ENCODE measurements around the gene POLL. TPM values are rescaled to one million over a fixed set of nuclear protein-coding genes. Genes with fewer than 3 reads are reported as not detected.

Gene POLL
- total RNA-seq, 3 donors from 2014 or later (not counting 1 experiment from before 2014, with no cell fraction given), result 22.8 to 31.4 (median 26.1) TPM

GRCh38 chr10:101576211-101576863 lies 11.7 kb downstream of the POLL start:
- Histone ChIP-seq H3K36me3 (ENCODE audit: control insufficient read depth, insufficient read depth, low read length) (peaks cover 15% of the 10 kb centered on the region), H3K4me1 (ENCODE audit: control insufficient read depth, insufficient read depth, low read length) (no peaks in the 10 kb centered on the region), H3K9me3 (ENCODE audit: control insufficient read depth, insufficient read depth, low read length) (no peaks in the 10 kb centered on the region), H3K4me3 (ENCODE audit: low read length) (no peak overlapping the region), H3K27me3 (ENCODE audit: control insufficient read depth, insufficient read depth, low read length) (no peaks in the 10 kb centered on the region), H3K27ac (ENCODE audit: low read length) (no peak overlapping the region)
- peaks cover 0 to 4% of the 10 kb centered on the region in 2 donors for H3K4me1 Mint-ChIP-seq
- 93% methylated on average over 5 of the region's 7 CpGs for WGBS (ENCODE audit: insufficient coverage)
- DNase-seq, result no peak
- TF ChIP-seq, protein P1, sequence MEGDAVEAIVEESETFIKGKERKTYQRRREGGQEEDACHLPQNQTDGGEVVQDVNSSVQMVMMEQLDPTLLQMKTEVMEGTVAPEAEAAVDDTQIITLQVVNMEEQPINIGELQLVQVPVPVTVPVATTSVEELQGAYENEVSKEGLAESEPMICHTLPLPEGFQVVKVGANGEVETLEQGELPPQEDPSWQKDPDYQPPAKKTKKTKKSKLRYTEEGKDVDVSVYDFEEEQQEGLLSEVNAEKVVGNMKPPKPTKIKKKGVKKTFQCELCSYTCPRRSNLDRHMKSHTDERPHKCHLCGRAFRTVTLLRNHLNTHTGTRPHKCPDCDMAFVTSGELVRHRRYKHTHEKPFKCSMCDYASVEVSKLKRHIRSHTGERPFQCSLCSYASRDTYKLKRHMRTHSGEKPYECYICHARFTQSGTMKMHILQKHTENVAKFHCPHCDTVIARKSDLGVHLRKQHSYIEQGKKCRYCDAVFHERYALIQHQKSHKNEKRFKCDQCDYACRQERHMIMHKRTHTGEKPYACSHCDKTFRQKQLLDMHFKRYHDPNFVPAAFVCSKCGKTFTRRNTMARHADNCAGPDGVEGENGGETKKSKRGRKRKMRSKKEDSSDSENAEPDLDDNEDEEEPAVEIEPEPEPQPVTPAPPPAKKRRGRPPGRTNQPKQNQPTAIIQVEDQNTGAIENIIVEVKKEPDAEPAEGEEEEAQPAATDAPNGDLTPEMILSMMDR (IDR thresholded peaks at IDR 0.05), result no peak
- intact Hi-C loops (cut with micrococcal nuclease), result no loop called here
- ATAC-seq, result no peak
- no peaks in the 10 kb centered on the region for H3K9me3 Mint-ChIP-seq
- H3K4me3 Mint-ChIP-seq, result no peak overlapping the region
- no peaks in the 10 kb centered on the region for H3K36me3 Mint-ChIP-seq
- no peaks in the 10 kb centered on the region for H3K27me3 Mint-ChIP-seq (ENCODE audit: low read depth in 2 of 2)
- no peak overlapping the region for H3K27ac Mint-ChIP-seq

DNA sequence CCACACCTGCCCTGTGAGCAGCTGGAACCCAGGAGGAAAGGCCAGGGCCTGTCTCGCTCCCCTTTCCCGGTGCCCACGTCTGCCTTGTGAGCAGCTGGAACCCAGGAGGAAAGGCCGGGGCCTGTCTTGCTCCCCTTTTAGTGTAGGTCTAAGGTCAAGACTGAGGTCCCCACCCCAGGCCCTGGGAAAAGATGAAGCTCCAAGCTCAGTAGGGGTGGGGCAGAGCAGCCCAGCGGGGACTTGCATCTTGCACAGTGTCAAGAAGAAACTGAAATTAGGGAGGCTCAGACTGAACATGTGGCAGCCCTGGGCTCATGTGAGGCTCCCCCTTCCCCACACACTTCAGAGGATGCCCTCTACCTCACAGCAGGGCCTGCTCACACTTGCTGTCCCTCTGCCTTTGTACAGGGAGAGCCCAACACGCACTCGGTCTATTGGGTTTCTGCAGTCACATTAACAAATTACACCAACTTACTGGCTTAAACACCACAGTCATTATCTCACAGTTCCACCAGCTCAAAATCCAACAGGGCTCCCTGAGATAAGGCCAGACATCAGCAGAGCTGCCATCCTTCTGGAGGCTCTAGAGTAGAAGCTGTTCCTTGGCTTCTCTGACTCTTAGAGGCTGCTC lies 12.4 kb downstream of the POLL start:
- Histone ChIP-seq H3K27me3 (ENCODE audit: control insufficient read depth, insufficient read depth, low read length) (no peaks in the 10 kb centered on the region), H3K27ac (ENCODE audit: low read length) (no peak overlapping the region), H3K4me1 (ENCODE audit: control insufficient read depth, insufficient read depth, low read length) (peaks cover 4% of the 10 kb centered on the region), H3K4me3 (ENCODE audit: low read length) (no peak overlapping the region), H3K9me3 (ENCODE audit: control insufficient read depth, insufficient read depth, low read length) (no peaks in the 10 kb centered on the region), H3K36me3 (ENCODE audit: control insufficient read depth, insufficient read depth, low read length) (peaks cover 11% of the 10 kb centered on the region)
- no peak for DNase-seq
- ATAC-seq, result no peak
- no peak overlapping the region for H3K27ac Mint-ChIP-seq
- WGBS (ENCODE audit: insufficient coverage), result 90% methylated on average over 7 of the region's 7 CpGs
- TF ChIP-seq, protein P1 (IDR thresholded peaks at IDR 0.05), result no peak
- H3K27me3 Mint-ChIP-seq (ENCODE audit: low read depth in 2 of 2), result no peaks in the 10 kb centered on the region
- no peaks in the 10 kb centered on the region for H3K9me3 Mint-ChIP-seq
- H3K4me3 Mint-ChIP-seq, result no peak overlapping the region
- no peaks in the 10 kb centered on the region for H3K36me3 Mint-ChIP-seq
- peaks cover 0 to 4% of the 10 kb centered on the region in 2 donors for H3K4me1 Mint-ChIP-seq
- intact Hi-C loops (cut with micrococcal nuclease), result no loop called here

- Histone ChIP-seq H3K36me3 (ENCODE audit: control insufficient read depth, insufficient read depth, low read length) (peaks cover 8% of the 10 kb centered on the region), H3K27me3 (ENCODE audit: control insufficient read depth, insufficient read depth, low read length) (peaks cover under 1% of the 10 kb centered on the region), H3K4me1 (ENCODE audit: control insufficient read depth, insufficient read depth, low read length) (peaks cover 9% of the 10 kb centered on the region), H3K4me3 (ENCODE audit: low read length) (no peak overlapping the region), H3K27ac (ENCODE audit: low read length) (no peak overlapping the region), H3K9me3 (ENCODE audit: control insufficient read depth, insufficient read depth, low read length) (no peaks in the 10 kb centered on the region)
- Mint-ChIP-seq H3K27me3 (ENCODE audit: low read depth in 2 of 2) (no peaks in the 10 kb centered on the region), H3K4me3 (no peak overlapping the region), H3K9me3 (no peaks in the 10 kb centered on the region), H3K27ac (no peak overlapping the region), H3K36me3 (no peaks in the 10 kb centered on the region), H3K4me1 (peaks cover 0 to 4% of the 10 kb centered on the region in 2 donors)
- WGBS (ENCODE audit: insufficient coverage), result 95% methylated on average over 3 of the region's 3 CpGs
- no peak for DNase-seq
- intact Hi-C loops (cut with micrococcal nuclease), result no loop called here
- TF ChIP-seq, protein P1 (IDR thresholded peaks at IDR 0.05), result no peak
- ATAC-seq, result no peak
These were observed 13.0 kb downstream of the POLL start for GRCh38 chr10:101575091-101575490.

Measured in natural killer cell (primary cell).